T-cell (primary cell): ENCODE measurements around the gene PSMD11. TPM values are rescaled to one million over a fixed set of nuclear protein-coding genes. Genes with fewer than 3 reads are reported as not detected.
A peak's percentile ranks its signal among the peaks of the same experiment; 100 is the strongest.

Experiments used
- ATAC-seq, 4 experiments: fragments of 200-7000 bp in 3 of 4; fragments of 150-1000 bp in 1 of 4; cut with Tn5 transposase; replicated peaks in 1 of 4; 1 replicate in 3 of 4; 2 replicates in 1 of 4; pipeline ENCODE4 v1.10.0; 2021; ENCODE audit warnings: moderate library complexity in 3 of 4, mild to moderate bottlenecking in 2 of 4, moderate number of reproducible peaks in 1 of 4
- CTCF ChIA-PET, 2 donors: fragments of 300-600 bp; sonication (Branson Sonifier 250); formaldehyde crosslinking; loops; one replicate each; lab custom pipeline; 2022; ENCODE audit warnings: antibody characterized with exemption in 2 of 2; lab: Charles Lee
- POLR2A ChIA-PET, 2 donors: fragments of 300-600 bp; sonication (Branson Sonifier 250); formaldehyde crosslinking; loops; one replicate each; lab custom pipeline; 2022; ENCODE audit warnings: antibody characterized with exemption in 2 of 2; lab: Charles Lee
- DNase-seq, 35 experiments: peaks; one replicate each; pipeline versions ENCODE4 v3.0.0 to v3.0.0-alpha.2; 2013 to 2023
- H3K27ac ChIP-seq: one replicate; pipeline ENCODE4 v1.5.1; 2013; ENCODE audit warnings: low read length
- H3K27me3 ChIP-seq, 2 experiments: replicated peaks in 1 of 2; 1 replicate in 1 of 2; 2 replicates in 1 of 2; pipeline versions ENCODE4 v1.6.1 to v1.7.0; 2013; ENCODE audit warnings: low read length in 1 of 2, mixed read lengths in 1 of 2; ENCODE audit not compliant: control insufficient read depth in 2 of 2, insufficient read depth in 2 of 2; ENCODE audit errors: extremely low read depth in 1 of 2
- H3K36me3 ChIP-seq, 2 donors: 1 replicate in 1 of 2; 2 replicates in 1 of 2; pipeline versions ENCODE4 v1.6.1 to v1.7.0; 2013; ENCODE audit warnings: low read length in 1 of 2; ENCODE audit not compliant: control insufficient read depth in 2 of 2, insufficient read depth in 1 of 2; ENCODE audit errors: extremely low read depth in 1 of 2
- H3K4me1 ChIP-seq, 2 experiments: 1 replicate in 1 of 2; 2 replicates in 1 of 2; pipeline versions ENCODE4 v1.6.1 to v1.7.0; 2013; ENCODE audit warnings: low read length in 2 of 2, mixed read lengths in 1 of 2; ENCODE audit not compliant: insufficient read depth in 2 of 2, control insufficient read depth in 1 of 2; ENCODE audit errors: extremely low read depth in 1 of 2
- H3K4me3 ChIP-seq, 2 donors: 1 replicate in 1 of 2; 2 replicates in 1 of 2; pipeline versions ENCODE4 v1.5.1 to v1.7.0; 2013; ENCODE audit warnings: mild to moderate bottlenecking in 2 of 2, low read length in 1 of 2, moderate library complexity in 1 of 2; ENCODE audit not compliant: control insufficient read depth in 1 of 2; ENCODE audit errors: extremely low read depth in 1 of 2
- H3K9me3 ChIP-seq: 2 replicates; pipeline ENCODE4 v1.7.0; 2013
- H3K27ac Mint-ChIP-seq, 2 donors: one replicate each; pipeline ENCODE4 v1.8.0; 2020 to 2021; ENCODE audit warnings: mild to moderate bottlenecking in 2 of 2, mixed read lengths in 2 of 2
- H3K27me3 Mint-ChIP-seq, 2 donors: one replicate each; pipeline ENCODE4 v1.8.0; 2021 to 2022; ENCODE audit warnings: mixed read lengths in 2 of 2
- H3K36me3 Mint-ChIP-seq: one replicate; pipeline ENCODE4 v1.8.0; 2021; ENCODE audit warnings: mixed read lengths
- H3K4me1 Mint-ChIP-seq, 3 donors: one replicate each; pipeline ENCODE4 v1.8.0; 2020 to 2022; ENCODE audit warnings: mixed read lengths in 3 of 3, mild to moderate bottlenecking in 1 of 3
- H3K4me3 Mint-ChIP-seq, 3 donors: one replicate each; pipeline ENCODE4 v1.8.0; 2020 to 2022; ENCODE audit warnings: mild to moderate bottlenecking in 3 of 3, mixed read lengths in 3 of 3, moderate library complexity in 3 of 3
- H3K9me3 Mint-ChIP-seq, 3 donors: one replicate each; pipeline ENCODE4 v1.8.0; 2020 to 2022; ENCODE audit warnings: mixed read lengths in 3 of 3
- WGBS: methylation state at CpG from one replicate; pipeline ENCODE4 v1.1.5; 2013; ENCODE audit warnings: missing lambda C conversion rate; ENCODE audit not compliant: insufficient coverage; 5-methylcytosine and 5-hydroxymethylcytosine counted together
- total RNA-seq, 35 experiments: library from RNA in 6 of 35; stranded (reverse) in 6 of 35; fragments of 120-200 nt in 1 of 35; gene quantifications; one replicate each; pipeline versions ENCODE4 v1.2.1 to v1.2.4 and lab custom pipeline; 2013 to 2026

The PSMD11 gene
- total RNA-seq, 5 donors from 2014 or later (not counting 1 experiment from before 2014, with no cell fraction given) = 56.3 to 72.8 (median 62.9) TPM

GRCh38 chr17:32440722-32441121 is 3.6 kb upstream of the PSMD11 start:
- Histone ChIP-seq H3K4me3 (no peak overlapping the region), H3K9me3 (no peaks in the 10 kb centered on the region), H3K27ac (no peak overlapping the region), H3K27me3 (no peaks in the 10 kb centered on the region), H3K36me3 (no peaks in the 10 kb centered on the region), H3K4me1 (peaks cover 4 to 16% of the 10 kb centered on the region in 2 experiments)
- H3K4me1 Mint-ChIP-seq = peaks cover 13 to 16% (median 15%) of the 10 kb centered on the region in 3 donors
- DNase-seq (no peak), ATAC-seq (no peak)
- peaks cover 0 to 6% (median 3%) of the 10 kb centered on the region in 3 donors for H3K9me3 Mint-ChIP-seq
- no peaks in the 10 kb centered on the region for H3K36me3 Mint-ChIP-seq
- no peaks in the 10 kb centered on the region for H3K27me3 Mint-ChIP-seq
- no peak overlapping the region for H3K27ac Mint-ChIP-seq
- POLR2A ChIA-PET = no interaction called here
- H3K4me3 Mint-ChIP-seq = no peak overlapping the region
- CTCF ChIA-PET = interaction anchor here in 1 of 2 donors (0.7 kb wide), 1 partner anchor 29 kb away, joined by 6 read pairs; no protein-coding TSS in a partner anchor
- WGBS = 59% methylated on average over 4 of the region's 5 CpGs

GRCh38 chr17:32441886-32442285 is 2.4 kb upstream of the PSMD11 start:
- Mint-ChIP-seq H3K36me3 (peaks cover 4% of the 10 kb centered on the region), H3K27ac (no peak overlapping the region), H3K27me3 (no peaks in the 10 kb centered on the region), H3K4me3 (no peak overlapping the region), H3K4me1 (peaks cover 25 to 28% (median 25%) of the 10 kb centered on the region in 3 donors), H3K9me3 (no peaks in the 10 kb centered on the region)
- WGBS = no CpG with 5 or more reads among the region's 2 CpGs
- Histone ChIP-seq H3K4me1 (peaks cover 12 to 18% of the 10 kb centered on the region in 2 experiments), H3K27me3 (no peaks in the 10 kb centered on the region), H3K36me3 (no peaks in the 10 kb centered on the region), H3K27ac (no peak overlapping the region), H3K9me3 (no peaks in the 10 kb centered on the region), H3K4me3 (no peak overlapping the region)
- DNase-seq (no peak), ATAC-seq (no peak)
- POLR2A ChIA-PET = no interaction called here
- CTCF ChIA-PET = interaction anchor here in 1 of 2 donors (1.6 kb wide), 1 partner anchor 20 kb away, joined by 4 read pairs; no protein-coding TSS in a partner anchor

- Histone ChIP-seq H3K27ac (peak overlapping the region; percentile 29), H3K4me1 (peaks cover 12 to 21% of the 10 kb centered on the region in 2 experiments), H3K36me3 (peaks cover 2 to 9% of the 10 kb centered on the region in 2 donors), H3K4me3 (peak overlapping the region; percentile 82 to 94), H3K9me3 (no peaks in the 10 kb centered on the region), H3K27me3 (no peaks in the 10 kb centered on the region)
- peak overlapping the region; percentile 87 to 93 (median 90) for H3K4me3 Mint-ChIP-seq
- ChIA-PET CTCF (interaction anchor here (0.6 to 6.5 kb wide), 16 partner anchors 19 to 433 kb away, joined by 3 to 63 read pairs (median 4); partner anchors contain the start of genes CDK5R1 (in 1 of the 2) and MYO1D (in 1 of the 2)), POLR2A (interaction anchor here (0.6 to 1.2 kb wide), 4 partner anchors 20 to 560 kb away, joined by 3 to 7 read pairs (median 3); no protein-coding TSS in a partner anchor)
- no peaks in the 10 kb centered on the region for H3K27me3 Mint-ChIP-seq
- 10% methylated on average over 29 of the region's 29 CpGs for WGBS
- peaks cover 17% of the 10 kb centered on the region for H3K36me3 Mint-ChIP-seq
- no peaks in the 10 kb centered on the region for H3K9me3 Mint-ChIP-seq
- peak overlapping the region; percentile 36 to 55 for H3K27ac Mint-ChIP-seq
- ATAC-seq (no peak), DNase-seq (no peak)
- peaks cover 31 to 39% (median 35%) of the 10 kb centered on the region in 3 donors for H3K4me1 Mint-ChIP-seq
These were observed 446 bp upstream of the PSMD11 start for GRCh38 chr17:32443827-32444300.

GRCh38 chr17:32445074-32445415 is 735 bp downstream of the PSMD11 start:
- Histone ChIP-seq H3K36me3 (peaks cover 6 to 18% of the 10 kb centered on the region in 2 donors), H3K9me3 (no peaks in the 10 kb centered on the region), H3K4me1 (peaks cover 12 to 21% of the 10 kb centered on the region in 2 experiments), H3K27ac (peak overlapping the region; percentile 56), H3K27me3 (no peaks in the 10 kb centered on the region), H3K4me3 (peak overlapping the region; percentile 82 to 94)
- ATAC-seq (no peak), DNase-seq (peak in 6 of 35 experiments; percentile 0 to 38 (median 4))
- H3K9me3 Mint-ChIP-seq = no peaks in the 10 kb centered on the region
- H3K36me3 Mint-ChIP-seq = peaks cover 25% of the 10 kb centered on the region
- ChIA-PET POLR2A (no interaction called here), CTCF (interaction anchor here (0.9 to 6.5 kb wide), 5 partner anchors 18 to 509 kb away, joined by 3 to 63 read pairs (median 8); partner anchors contain the start of gene CDK5R1 (in 1 of the 2))
- H3K27ac Mint-ChIP-seq = peak overlapping the region; percentile 75 to 81
- H3K4me1 Mint-ChIP-seq = peaks cover 31 to 47% (median 42%) of the 10 kb centered on the region in 3 donors
- H3K4me3 Mint-ChIP-seq = peak overlapping the region; percentile 87 to 93 (median 90)
- 0% methylated on average over 10 of the region's 14 CpGs for WGBS
- H3K27me3 Mint-ChIP-seq = no peaks in the 10 kb centered on the region

- Mint-ChIP-seq H3K27ac (peak overlapping the region; percentile 75 to 81), H3K9me3 (no peaks in the 10 kb centered on the region), H3K27me3 (no peaks in the 10 kb centered on the region), H3K4me3 (peak overlapping the region; percentile 87 to 93 (median 90)), H3K4me1 (peaks cover 33 to 49% (median 44%) of the 10 kb centered on the region in 3 donors), H3K36me3 (peaks cover 26% of the 10 kb centered on the region)
- Histone ChIP-seq H3K27ac (no peak overlapping the region), H3K4me3 (peak overlapping the region; percentile 82 to 94), H3K4me1 (peaks cover 12 to 21% of the 10 kb centered on the region in 2 experiments), H3K9me3 (no peaks in the 10 kb centered on the region), H3K36me3 (peaks cover 6 to 18% of the 10 kb centered on the region in 2 donors), H3K27me3 (no peaks in the 10 kb centered on the region)
- POLR2A ChIA-PET = no interaction called here
- CTCF ChIA-PET = interaction anchor here in 1 of 2 donors (2.0 to 6.5 kb wide), 3 partner anchors 17 to 163 kb away, joined by 8 to 63 read pairs (median 12); partner anchors contain the start of gene CDK5R1
- WGBS = 4% methylated on average over 3 of the region's 6 CpGs
- DNase-seq = no peak
- ATAC-seq = no peak
These were observed 1.2 kb downstream of the PSMD11 start for GRCh38 chr17:32445497-32445896.

- Histone ChIP-seq H3K27ac (no peak overlapping the region), H3K4me1 (peaks cover 12 to 21% of the 10 kb centered on the region in 2 experiments), H3K27me3 (no peaks in the 10 kb centered on the region), H3K4me3 (no peak overlapping the region), H3K9me3 (no peaks in the 10 kb centered on the region), H3K36me3 (peaks cover 6 to 23% of the 10 kb centered on the region in 2 donors)
- ATAC-seq (no peak), DNase-seq (no peak)
- POLR2A ChIA-PET = no interaction called here
- peak overlapping the region in 1 of 2 donors; percentile 75 for H3K27ac Mint-ChIP-seq
- CTCF ChIA-PET = interaction anchor here in 1 of 2 donors (6.5 kb wide), 1 partner anchor 17 kb away, joined by 63 read pairs; no protein-coding TSS in a partner anchor
- 56% methylated on average over 1 of the region's 2 CpGs for WGBS
- H3K9me3 Mint-ChIP-seq = no peaks in the 10 kb centered on the region
- peaks cover 27% of the 10 kb centered on the region for H3K36me3 Mint-ChIP-seq
- H3K4me3 Mint-ChIP-seq = peak overlapping the region; percentile 87 to 93 (median 90)
- H3K27me3 Mint-ChIP-seq = no peaks in the 10 kb centered on the region
- peaks cover 37 to 50% (median 47%) of the 10 kb centered on the region in 3 donors for H3K4me1 Mint-ChIP-seq
These were observed 1.7 kb downstream of the PSMD11 start for GRCh38 chr17:32445971-32446370.
